Measurements from ENCODE around the gene PPIL6. TPM values are rescaled to one million over a fixed set of nuclear protein-coding genes. Genes with fewer than 3 reads are reported as not detected.
"Not testable (repeated sequence)": the region's sequence is repeated elsewhere in the genome, so short reads cannot be mapped to it uniquely, and the experiment has no call there.

The PPIL6 gene
- total and polyA plus RNA-seq, 2 experiments from 2014 or later = 1.7 TPM

DNA sequence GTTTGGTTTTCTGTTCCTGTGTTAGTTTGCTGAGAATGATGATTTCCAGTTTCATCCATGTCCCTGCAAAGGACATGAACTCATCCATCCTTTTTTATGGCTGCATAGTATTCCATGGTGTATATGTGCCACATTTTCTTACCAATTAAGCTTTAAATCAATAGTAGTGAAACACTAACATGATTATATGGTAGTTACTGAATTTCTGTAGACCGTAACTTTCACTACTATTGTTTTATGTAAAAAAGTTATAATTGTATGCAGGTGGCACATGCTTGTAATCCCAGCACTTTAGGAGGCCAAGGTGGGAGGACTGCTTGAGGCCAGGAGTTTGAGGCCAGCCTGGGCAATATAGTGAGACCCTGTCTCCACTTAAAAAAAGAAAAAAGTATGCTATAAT lies 20.8 kb upstream of the PPIL6 start:
- Mint-ChIP-seq H3K27me3 (ENCODE audit: insufficient read depth, low read depth, poor library complexity) (peaks cover 13% of the 10 kb centered on the region), H3K4me1 (peaks cover 29% of the 10 kb centered on the region), H3K36me3 (ENCODE audit: low read depth) (peaks cover 54% of the 10 kb centered on the region)
- H3K9me2 ChIP-seq (ENCODE audit: insufficient read depth); H3F3A ChIP-seq (replicated peaks; ENCODE audit: low read depth); H3K79me2 ChIP-seq (replicated peaks; ENCODE audit: insufficient read depth); H3K27ac ChIP-seq (ENCODE audit: low read depth); H3K4me2 ChIP-seq; DNase-seq (ENCODE audit: low spot score); H2AFZ ChIP-seq; ATAC-seq; H3K9me3 Mint-ChIP-seq; H3K4me3 ChIP-seq; H3K4me3 Mint-ChIP-seq; H3K27ac Mint-ChIP-seq; H3K27me3 ChIP-seq (ENCODE audit: insufficient read depth): not testable (repeated sequence)
- peaks cover 15% of the 10 kb centered on the region for H4K20me1 ChIP-seq (replicated peaks; ENCODE audit: insufficient read depth)
- peaks cover 21% of the 10 kb centered on the region for H3K4me1 ChIP-seq (ENCODE audit: insufficient read depth)
- H3K36me3 ChIP-seq (ENCODE audit: insufficient read depth) = peaks cover 40% of the 10 kb centered on the region

DNA sequence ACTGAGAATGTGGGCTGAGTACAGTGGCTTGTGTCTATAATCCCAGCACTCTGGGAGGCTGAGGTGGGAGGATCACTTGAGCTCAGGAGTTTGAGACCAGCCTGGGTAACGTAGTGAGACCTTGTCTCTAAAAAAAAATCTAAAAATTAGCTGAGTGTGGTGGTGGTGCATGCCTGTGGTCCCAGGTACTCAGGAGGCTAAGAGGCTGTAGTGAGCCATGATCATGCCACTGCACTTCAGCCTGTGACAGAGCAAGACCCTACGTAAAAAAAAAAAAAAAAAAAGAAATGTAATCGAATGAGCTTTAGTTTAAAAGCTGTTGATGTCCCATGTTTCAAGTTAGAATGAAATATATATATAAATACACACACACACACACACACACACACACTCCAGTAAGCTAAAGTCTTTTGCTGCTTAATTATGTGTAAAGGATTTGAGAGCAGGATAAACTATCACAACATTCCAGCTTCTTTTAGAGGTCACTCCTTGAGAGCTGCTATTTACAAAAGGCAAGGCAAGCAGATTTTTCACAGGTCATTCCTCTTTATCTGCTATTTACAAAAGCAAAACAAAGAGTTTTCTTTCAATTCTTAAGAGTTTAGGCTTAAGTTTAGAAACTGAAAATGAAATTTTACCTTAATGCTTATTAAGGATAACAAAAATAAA lies 19.9 kb upstream of the PPIL6 start:
- Mint-ChIP-seq H3K4me3 (no peak overlapping the region), H3K9me3 (no peaks in the 10 kb centered on the region; the same call in 2 of the 3 replicates), H3K27me3 (ENCODE audit: insufficient read depth, low read depth, poor library complexity) (peaks cover 13% of the 10 kb centered on the region), H3K36me3 (ENCODE audit: low read depth) (peaks cover 45% of the 10 kb centered on the region), H3K27ac (no peak overlapping the region), H3K4me1 (peaks cover 29% of the 10 kb centered on the region)
- Histone ChIP-seq H4K20me1 (replicated peaks; ENCODE audit: insufficient read depth) (peaks cover 11% of the 10 kb centered on the region; the same call in 1 of the 2 replicates), H2AFZ (no peak overlapping the region), H3K4me3 (no peak overlapping the region), H3K4me1 (ENCODE audit: insufficient read depth) (peaks cover 21% of the 10 kb centered on the region), H3K27ac (ENCODE audit: low read depth) (no peak overlapping the region), H3K36me3 (ENCODE audit: insufficient read depth) (peaks cover 31% of the 10 kb centered on the region), H3K4me2 (no peak overlapping the region), H3K79me2 (replicated peaks; ENCODE audit: insufficient read depth) (peaks cover 6% of the 10 kb centered on the region; the same call in 1 of the 2 replicates), H3K27me3 (ENCODE audit: insufficient read depth) (no peaks in the 10 kb centered on the region), H3F3A (replicated peaks; ENCODE audit: low read depth) (peaks cover 8% of the 10 kb centered on the region; the same call in 1 of the 2 replicates), H3K9me2 (ENCODE audit: insufficient read depth) (no peaks in the 10 kb centered on the region)
- ATAC-seq (no peak), DNase-seq (ENCODE audit: low spot score) (no peak)
- TF ChIP-seq STAT1 (IDR thresholded peaks at IDR 0.05; ENCODE audit: unreplicated experiment) (no peak), ZNF331 (CRISPR knock-in tag; IDR thresholded peaks at IDR 0.05; ENCODE audit: low read depth) (no peak), ZNF114 (CRISPR knock-in tag; IDR thresholded peaks at IDR 0.05) (no peak), JUNB (IDR thresholded peaks at IDR 0.05; ENCODE audit: unreplicated experiment) (no peak), CREB1 (CRISPR knock-in tag; IDR thresholded peaks at IDR 0.05; ENCODE audit: low read depth) (no peak), NANOG (IDR thresholded peaks at IDR 0.05; ENCODE audit: borderline replicate concordance) (no peak), REST (IDR thresholded peaks at IDR 0.05; ENCODE audit: unreplicated experiment) (no peak), EZH2 (IDR thresholded peaks at IDR 0.05; ENCODE audit: low read depth, unreplicated experiment) (no peak), POLR2AphosphoS5 (IDR thresholded peaks at IDR 0.05; ENCODE audit: low read depth) (no peak), EZH2phosphoT487 (IDR thresholded peaks at IDR 0.05; ENCODE audit: unreplicated experiment) (no peak)
- TF ChIP-seq, protein P1, sequence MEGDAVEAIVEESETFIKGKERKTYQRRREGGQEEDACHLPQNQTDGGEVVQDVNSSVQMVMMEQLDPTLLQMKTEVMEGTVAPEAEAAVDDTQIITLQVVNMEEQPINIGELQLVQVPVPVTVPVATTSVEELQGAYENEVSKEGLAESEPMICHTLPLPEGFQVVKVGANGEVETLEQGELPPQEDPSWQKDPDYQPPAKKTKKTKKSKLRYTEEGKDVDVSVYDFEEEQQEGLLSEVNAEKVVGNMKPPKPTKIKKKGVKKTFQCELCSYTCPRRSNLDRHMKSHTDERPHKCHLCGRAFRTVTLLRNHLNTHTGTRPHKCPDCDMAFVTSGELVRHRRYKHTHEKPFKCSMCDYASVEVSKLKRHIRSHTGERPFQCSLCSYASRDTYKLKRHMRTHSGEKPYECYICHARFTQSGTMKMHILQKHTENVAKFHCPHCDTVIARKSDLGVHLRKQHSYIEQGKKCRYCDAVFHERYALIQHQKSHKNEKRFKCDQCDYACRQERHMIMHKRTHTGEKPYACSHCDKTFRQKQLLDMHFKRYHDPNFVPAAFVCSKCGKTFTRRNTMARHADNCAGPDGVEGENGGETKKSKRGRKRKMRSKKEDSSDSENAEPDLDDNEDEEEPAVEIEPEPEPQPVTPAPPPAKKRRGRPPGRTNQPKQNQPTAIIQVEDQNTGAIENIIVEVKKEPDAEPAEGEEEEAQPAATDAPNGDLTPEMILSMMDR (conservative IDR thresholded peaks at IDR 0.05; ENCODE audit: low read depth in 2 of 2) = no peak
- TF ChIP-seq, protein P2, sequence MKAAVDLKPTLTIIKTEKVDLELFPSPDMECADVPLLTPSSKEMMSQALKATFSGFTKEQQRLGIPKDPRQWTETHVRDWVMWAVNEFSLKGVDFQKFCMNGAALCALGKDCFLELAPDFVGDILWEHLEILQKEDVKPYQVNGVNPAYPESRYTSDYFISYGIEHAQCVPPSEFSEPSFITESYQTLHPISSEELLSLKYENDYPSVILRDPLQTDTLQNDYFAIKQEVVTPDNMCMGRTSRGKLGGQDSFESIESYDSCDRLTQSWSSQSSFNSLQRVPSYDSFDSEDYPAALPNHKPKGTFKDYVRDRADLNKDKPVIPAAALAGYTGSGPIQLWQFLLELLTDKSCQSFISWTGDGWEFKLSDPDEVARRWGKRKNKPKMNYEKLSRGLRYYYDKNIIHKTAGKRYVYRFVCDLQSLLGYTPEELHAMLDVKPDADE (IDR thresholded peaks at IDR 0.05) = no peak
